CD4-positive, alpha-beta memory T cell (primary cell): Measurements from ENCODE around the gene TMEM209. TPM values are rescaled to one million over a fixed set of nuclear protein-coding genes. Genes with fewer than 3 reads are reported as not detected.

Experiments used
- polyA plus RNA-seq, 2 donors: library from polyadenylated mRNA; unstranded; fragments of 300-500 nt; fragmentation: Illumina TruSeq; gene quantifications; one replicate each; pipeline ENCODE4 v1.2.3, GENCODE V29; 2021
- total RNA-seq, 2 experiments: library from RNA; stranded (reverse); gene quantifications; one replicate each; pipeline ENCODE4 v1.2.3, GENCODE V29; 2021

TMEM209 gene
- total and polyA plus RNA-seq, 4 experiments from 2014 or later = 34.5 to 48.8 (median 40.2) TPM

Other genes starting within 250 kb of the TMEM209 start
- 10 to 100 TPM; 14.0 to 17.2 TPM for gene ZC3HC1, start 154.0 kb downstream of the TMEM209 start, total RNA-seq
- gene ZC3HC1, start 154.0 kb downstream of the TMEM209 start, polyA plus RNA-seq = 10 to 100 TPM; 12.9 to 16.4 TPM
- gene KLHDC10, start 134.9 kb downstream of the TMEM209 start, total RNA-seq = 10 to 100 TPM; 21.4 to 22.3 TPM
- 1 to 10 TPM in 1 of 2 donors, under 1 TPM in 1; 0.46 to 2.1 TPM for gene KLHDC10, start 134.9 kb downstream of the TMEM209 start, polyA plus RNA-seq
- not detected for gene SSMEM1, start 2.5 kb upstream of the TMEM209 start, total RNA-seq
- gene SSMEM1, start 2.5 kb upstream of the TMEM209 start, polyA plus RNA-seq = not detected
- not detected for gene CPA2, start 61.5 kb upstream of the TMEM209 start, total RNA-seq
- gene CPA2, start 61.5 kb upstream of the TMEM209 start, polyA plus RNA-seq = not detected
- not detected for gene CPA4, start 87.8 kb upstream of the TMEM209 start, total RNA-seq
- not detected for gene CPA4, start 87.8 kb upstream of the TMEM209 start, polyA plus RNA-seq
- gene CPA5, start 139.4 kb upstream of the TMEM209 start, total RNA-seq = not detected
- 10 to 100 TPM; 12.3 to 23.7 TPM for gene CPA5, start 139.4 kb upstream of the TMEM209 start, polyA plus RNA-seq
- not detected for gene CPA1, start 175.1 kb upstream of the TMEM209 start, total RNA-seq
- not detected for gene CPA1, start 175.1 kb upstream of the TMEM209 start, polyA plus RNA-seq
- 1 to 10 TPM; 6.0 to 7.3 TPM for gene CEP41, start 235.6 kb upstream of the TMEM209 start, total RNA-seq
- gene CEP41, start 235.6 kb upstream of the TMEM209 start, polyA plus RNA-seq = 10 to 100 TPM; 16.3 to 20.9 TPM